GM12891 (cell line): ENCODE measurements around the gene ANKRD44.

Source experiments
- DNase-seq: peaks from one replicate; pipeline ENCODE4 v3.0.0; 2011; ENCODE audit warnings: low spot score; ENCODE audit not compliant: insufficient read length
- FAIRE-seq: peaks from 2 replicates; lab custom pipeline; 2011; peaks lifted over from hg19 to GRCh38; lab: Jason Lieb, UNC
- PAX5 ChIP-seq: IDR thresholded peaks from 2 replicates; pipeline ENCODE4 v1.6.1; 2011; ENCODE audit warnings: low read length, moderate library complexity, mild to moderate bottlenecking; ENCODE audit not compliant: insufficient read depth, severe bottlenecking
- POLR2A ChIP-seq: IDR thresholded peaks from 2 replicates; pipeline ENCODE4 v1.6.1; 2011; ENCODE audit warnings: low read depth, low read length, control low read depth
- POLR2AphosphoS5 ChIP-seq: IDR thresholded peaks from 2 replicates; pipeline ENCODE4 v1.6.1; 2011; ENCODE audit warnings: low read depth, low read length, control low read depth
- POU2F2 ChIP-seq: IDR thresholded peaks from 2 replicates; pipeline ENCODE4 v1.6.1; 2011; ENCODE audit warnings: low read depth, mild to moderate bottlenecking, control low read depth, low read length, moderate library complexity
- SPI1 ChIP-seq: IDR thresholded peaks from 2 replicates; pipeline ENCODE4 v1.6.1; 2011; ENCODE audit warnings: low read depth, low read length, control low read depth
- TAF1 ChIP-seq: IDR thresholded peaks from 2 replicates; pipeline ENCODE4 v1.6.1; 2011; ENCODE audit warnings: low read depth, low read length, control low read depth

ANKRD44 gene

GRCh38 chr2:197130318-197130717, 180.3 kb downstream of the ANKRD44 start:
- peak; percentile 41 for DNase-seq

GRCh38 chr2:197128897-197129296, 181.7 kb downstream of the ANKRD44 start:
- FAIRE-seq (no peak), DNase-seq (no peak)
- TF ChIP-seq POLR2A: no peak
- no peak for TF ChIP-seq TAF1
- TF ChIP-seq POLR2AphosphoS5: no peak
- TF ChIP-seq SPI1: no peak
- no peak for TF ChIP-seq POU2F2
- TF ChIP-seq PAX5: no peak

More at GRCh38 chr2:197130318-197130717, 180.3 kb downstream of the ANKRD44 start:
- TF ChIP-seq SPI1: 0 out of 2 replicates have a peak, but pooled peaks have one; percentile 27
- TF ChIP-seq POLR2A: no peak
- TF ChIP-seq POLR2AphosphoS5: no peak
- TF ChIP-seq POU2F2: 0 out of 2 replicates have a peak, but pooled peaks have one; percentile 40
- TF ChIP-seq TAF1: no peak
- no peak for TF ChIP-seq PAX5
- peak; percentile 81 for FAIRE-seq

- TF ChIP-seq POU2F2: no peak
- no peak for TF ChIP-seq POLR2AphosphoS5
- no peak for TF ChIP-seq PAX5
- TF ChIP-seq TAF1: no peak
- TF ChIP-seq POLR2A: no peak
- no peak for TF ChIP-seq SPI1
- FAIRE-seq: no peak
- DNase-seq: no peak
These were observed 182.5 kb downstream of the ANKRD44 start for GRCh38 chr2:197128126-197128525.

- FAIRE-seq: no peak
- TF ChIP-seq TAF1 (no peak), PAX5 (no peak)
- no peak for DNase-seq
These were observed 183.8 kb downstream of the ANKRD44 start for GRCh38 chr2:197126630-197127352.

- no peak for FAIRE-seq
- TF ChIP-seq POLR2AphosphoS5 (no peak), POU2F2 (no peak)
- DNase-seq: no peak
These were observed 185.8 kb downstream of the ANKRD44 start for GRCh38 chr2:197124639-197125390.

GRCh38 chr2:197122821-197123220, 187.8 kb downstream of the ANKRD44 start:
- no peak for DNase-seq
- TF ChIP-seq POLR2AphosphoS5 (no peak), SPI1 (no peak), PAX5 (no peak), POU2F2 (no peak), TAF1 (no peak), POLR2A (no peak)
- FAIRE-seq: no peak

- FAIRE-seq (no peak), DNase-seq (no peak)
- TF ChIP-seq TAF1: no peak
- TF ChIP-seq SPI1: no peak
- no peak for TF ChIP-seq PAX5
- TF ChIP-seq POU2F2: no peak
- TF ChIP-seq POLR2AphosphoS5: no peak
- no peak for TF ChIP-seq POLR2A
These were observed 188.7 kb downstream of the ANKRD44 start for GRCh38 chr2:197121756-197122385.

- no peak for DNase-seq
- TF ChIP-seq POU2F2: no peak
- no peak for TF ChIP-seq POLR2A
- TF ChIP-seq PAX5: no peak
- no peak for TF ChIP-seq SPI1
- no peak for TF ChIP-seq POLR2AphosphoS5
- no peak for TF ChIP-seq TAF1
- no peak for FAIRE-seq
These were observed 189.3 kb downstream of the ANKRD44 start for GRCh38 chr2:197121255-197121654.

GRCh38 chr2:197116306-197116879, 194.2 kb downstream of the ANKRD44 start:
- TF ChIP-seq POLR2A: no peak
- no peak for TF ChIP-seq TAF1
- TF ChIP-seq POLR2AphosphoS5: no peak
- no peak for TF ChIP-seq POU2F2
- TF ChIP-seq PAX5: no peak
- no peak for TF ChIP-seq SPI1
- no peak for DNase-seq
- FAIRE-seq: no peak

- FAIRE-seq: peak; percentile 47
- no peak for DNase-seq
- TF ChIP-seq PAX5: no peak
- TF ChIP-seq SPI1: peak; percentile 79
- TF ChIP-seq POLR2A: no peak
- no peak for TF ChIP-seq POLR2AphosphoS5
- TF ChIP-seq TAF1: no peak
- TF ChIP-seq POU2F2: no peak
These were observed 195.3 kb downstream of the ANKRD44 start for GRCh38 chr2:197115325-197115724.
